Activated CD8-positive, alpha-beta T cell treated with anti-CD3 and anti-CD28 coated beads, Interleukin-2, amount 10 ng/mL, durations not matched to agents 7 days and 5 days (primary cell): ENCODE measurements around the gene AFAP1. TPM values are rescaled to one million over a fixed set of nuclear protein-coding genes. Genes with fewer than 3 reads are reported as not detected.
A peak's percentile ranks its signal among the peaks of the same experiment; 100 is the strongest.

Experiments used
- ATAC-seq: fragments of 150-1000 bp; cut with Tn5 transposase; one replicate; pipeline ENCODE4 v1.10.0; 2021; ENCODE audit warnings: moderate library complexity
- CTCF ChIA-PET: fragments of 350-600 bp; sonication (Branson Sonifier 250); formaldehyde crosslinking; loops from one replicate; lab custom pipeline; 2021; ENCODE audit warnings: antibody characterized with exemption; lab: Charles Lee
- POLR2A ChIA-PET: fragments of 350-600 bp; sonication (Branson Sonifier 250); formaldehyde crosslinking; loops from one replicate; lab custom pipeline; 2021; ENCODE audit warnings: antibody characterized with exemption; lab: Charles Lee
- DNase-seq: peaks from one replicate; pipeline ENCODE4 v3.0.0-alpha.2; 2020
- H3K27ac Mint-ChIP-seq: one replicate; pipeline ENCODE4 v1.8.0; 2021; ENCODE audit warnings: mild to moderate bottlenecking, mixed read lengths
- H3K27me3 Mint-ChIP-seq: one replicate; pipeline ENCODE4 v1.8.0; 2021; ENCODE audit warnings: low read depth, mixed read lengths
- H3K36me3 Mint-ChIP-seq: one replicate; pipeline ENCODE4 v1.8.0; 2021; ENCODE audit warnings: low read depth, mixed read lengths
- H3K4me1 Mint-ChIP-seq: one replicate; pipeline ENCODE4 v1.8.0; 2021; ENCODE audit warnings: low read depth, mixed read lengths
- H3K4me3 Mint-ChIP-seq: one replicate; pipeline ENCODE4 v1.8.0; 2021; ENCODE audit warnings: mild to moderate bottlenecking, mixed read lengths
- H3K9me3 Mint-ChIP-seq: one replicate; pipeline ENCODE4 v1.8.0; 2022; ENCODE audit warnings: mixed read lengths; ENCODE audit not compliant: insufficient read depth
- total RNA-seq, 2 experiments: library from RNA; stranded (reverse); gene quantifications; one replicate each; pipeline ENCODE4 v1.2.3, GENCODE V29; 2021

The AFAP1 gene
- total RNA-seq, 2 experiments from 2014 or later: 5.3 to 6.2 TPM

DNA sequence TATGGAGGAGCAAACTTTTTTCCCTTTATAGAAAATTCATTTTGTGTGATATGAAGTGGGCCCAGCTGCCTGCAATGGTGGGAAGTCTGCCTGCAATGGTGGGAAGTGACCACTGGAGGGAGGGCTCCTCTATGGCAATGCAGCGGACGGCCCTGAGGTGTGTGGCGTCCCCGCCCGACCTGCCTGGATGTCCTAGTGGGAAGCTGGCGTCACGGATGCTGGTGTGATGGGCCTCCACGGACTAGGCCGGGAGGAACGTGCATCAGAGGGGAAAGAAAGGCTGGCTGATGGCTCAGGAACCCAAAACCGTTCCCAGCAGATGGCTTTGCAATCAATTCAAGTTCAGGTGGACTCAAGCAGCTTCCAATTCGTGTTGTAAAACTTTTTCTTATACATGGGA lies 177.9 kb downstream of the AFAP1 start:
- POLR2A ChIA-PET: no interaction called here
- peak overlapping the region; percentile 43 for H3K27ac Mint-ChIP-seq
- H3K4me1 Mint-ChIP-seq: peaks cover 42% of the 10 kb centered on the region
- no peaks in the 10 kb centered on the region for H3K27me3 Mint-ChIP-seq
- no peaks in the 10 kb centered on the region for H3K9me3 Mint-ChIP-seq
- CTCF ChIA-PET: interaction anchor here (0.7 to 5.9 kb wide), 19 partner anchors 9 to 226 kb away, joined by 3 to 66 read pairs (median 3); no protein-coding TSS in a partner anchor
- peak; percentile 66 for DNase-seq
- peak; percentile 38 for ATAC-seq
- H3K36me3 Mint-ChIP-seq: no peaks in the 10 kb centered on the region
- no peak overlapping the region for H3K4me3 Mint-ChIP-seq

GRCh38 chr4:7761312-7761711 lies 178.3 kb downstream of the AFAP1 start:
- CTCF ChIA-PET: interaction anchor here (0.9 to 5.9 kb wide), 14 partner anchors 9 to 225 kb away, joined by 3 to 66 read pairs (median 4); no protein-coding TSS in a partner anchor
- Mint-ChIP-seq H3K27ac (peak overlapping the region; percentile 32), H3K4me1 (peaks cover 42% of the 10 kb centered on the region), H3K4me3 (no peak overlapping the region), H3K27me3 (no peaks in the 10 kb centered on the region), H3K9me3 (no peaks in the 10 kb centered on the region), H3K36me3 (no peaks in the 10 kb centered on the region)
- POLR2A ChIA-PET: no interaction called here
- DNase-seq (no peak), ATAC-seq (no peak)

GRCh38 chr4:7760706-7761105 lies 179.0 kb downstream of the AFAP1 start:
- Mint-ChIP-seq H3K4me3 (no peak overlapping the region), H3K9me3 (no peaks in the 10 kb centered on the region), H3K4me1 (peaks cover 42% of the 10 kb centered on the region), H3K27ac (no peak overlapping the region), H3K27me3 (no peaks in the 10 kb centered on the region), H3K36me3 (no peaks in the 10 kb centered on the region)
- ATAC-seq (no peak), DNase-seq (no peak)
- ChIA-PET CTCF (interaction anchor here (1.5 to 5.9 kb wide), 4 partner anchors 10 to 169 kb away, joined by 3 to 66 read pairs (median 10); no protein-coding TSS in a partner anchor), POLR2A (interaction anchor here (1.1 kb wide), 1 partner anchor 15 kb away, joined by 3 read pairs; no protein-coding TSS in a partner anchor)

- ChIA-PET POLR2A (interaction anchor here (1.1 kb wide), 1 partner anchor 16 kb away, joined by 3 read pairs; no protein-coding TSS in a partner anchor), CTCF (interaction anchor here (1.5 to 5.9 kb wide), 3 partner anchors 10 to 170 kb away, joined by 3 to 66 read pairs (median 12); no protein-coding TSS in a partner anchor)
These were observed 179.4 kb downstream of the AFAP1 start for GRCh38 chr4:7760228-7760627.

GRCh38 chr4:7759635-7760034 lies 180.0 kb downstream of the AFAP1 start:
- ATAC-seq (peak; percentile 34), DNase-seq (peak; percentile 24)
- ChIA-PET POLR2A (interaction anchor here (1.1 kb wide), 1 partner anchor 16 kb away, joined by 3 read pairs; no protein-coding TSS in a partner anchor), CTCF (interaction anchor here (3.1 to 5.9 kb wide), 2 partner anchors 11 to 42 kb away, joined by 12 to 66 read pairs; no protein-coding TSS in a partner anchor)
- Mint-ChIP-seq H3K27ac (peak overlapping the region; percentile 94), H3K4me1 (peaks cover 42% of the 10 kb centered on the region), H3K36me3 (no peaks in the 10 kb centered on the region), H3K4me3 (peak overlapping the region; percentile 62), H3K27me3 (no peaks in the 10 kb centered on the region), H3K9me3 (no peaks in the 10 kb centered on the region)

More at GRCh38 chr4:7760228-7760627, 179.4 kb downstream of the AFAP1 start:
- DNase-seq (no peak), ATAC-seq (no peak)
- H3K4me1 Mint-ChIP-seq: peaks cover 42% of the 10 kb centered on the region
- H3K9me3 Mint-ChIP-seq: no peaks in the 10 kb centered on the region
- H3K27me3 Mint-ChIP-seq: no peaks in the 10 kb centered on the region
- peak overlapping the region; percentile 94 for H3K27ac Mint-ChIP-seq
- peak overlapping the region; percentile 36 for H3K4me3 Mint-ChIP-seq
- H3K36me3 Mint-ChIP-seq: no peaks in the 10 kb centered on the region

DNA sequence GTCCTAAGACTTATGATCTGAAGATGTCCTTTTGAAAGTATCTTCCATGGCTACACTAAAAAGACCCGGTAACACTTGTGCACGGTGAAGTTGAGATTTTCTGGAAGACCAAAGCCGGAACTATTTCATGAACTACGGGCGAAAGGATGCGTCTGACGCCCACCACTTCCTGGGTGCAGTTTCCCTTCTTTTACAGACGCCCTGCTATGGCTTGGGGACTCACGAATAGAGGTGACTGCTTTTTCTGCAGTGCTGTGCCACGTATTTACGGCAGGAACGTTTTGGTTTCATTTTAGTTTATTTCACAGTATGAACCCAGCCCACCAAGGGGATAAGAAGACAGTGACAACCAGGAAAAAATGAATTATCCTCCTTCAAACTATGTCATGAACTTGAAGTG lies 180.4 kb downstream of the AFAP1 start:
- no peaks in the 10 kb centered on the region for H3K27me3 Mint-ChIP-seq
- H3K4me3 Mint-ChIP-seq: peak overlapping the region; percentile 62
- ChIA-PET POLR2A (interaction anchor here (0.9 kb wide), 1 partner anchor 10 kb away, joined by 3 read pairs; no protein-coding TSS in a partner anchor), CTCF (interaction anchor here (0.9 to 5.9 kb wide), 2 partner anchors 42 to 46 kb away, joined by 4 to 66 read pairs; no protein-coding TSS in a partner anchor)
- H3K4me1 Mint-ChIP-seq: peaks cover 42% of the 10 kb centered on the region
- peak; percentile 82 for DNase-seq
- H3K36me3 Mint-ChIP-seq: no peaks in the 10 kb centered on the region
- peak; percentile 93 for ATAC-seq
- no peaks in the 10 kb centered on the region for H3K9me3 Mint-ChIP-seq
- H3K27ac Mint-ChIP-seq: peak overlapping the region; percentile 94

GRCh38 chr4:7758476-7758875 lies 181.2 kb downstream of the AFAP1 start:
- Mint-ChIP-seq H3K27ac (peak overlapping the region; percentile 81), H3K27me3 (no peaks in the 10 kb centered on the region), H3K36me3 (no peaks in the 10 kb centered on the region), H3K9me3 (no peaks in the 10 kb centered on the region), H3K4me1 (peaks cover 42% of the 10 kb centered on the region), H3K4me3 (peak overlapping the region; percentile 50)
- no peak for ATAC-seq
- POLR2A ChIA-PET: interaction anchor here (0.9 kb wide), 1 partner anchor 9 kb away, joined by 3 read pairs; no protein-coding TSS in a partner anchor
- CTCF ChIA-PET: interaction anchor here (0.9 to 5.9 kb wide), 2 partner anchors 43 to 46 kb away, joined by 4 to 66 read pairs; no protein-coding TSS in a partner anchor
- no peak for DNase-seq

DNA sequence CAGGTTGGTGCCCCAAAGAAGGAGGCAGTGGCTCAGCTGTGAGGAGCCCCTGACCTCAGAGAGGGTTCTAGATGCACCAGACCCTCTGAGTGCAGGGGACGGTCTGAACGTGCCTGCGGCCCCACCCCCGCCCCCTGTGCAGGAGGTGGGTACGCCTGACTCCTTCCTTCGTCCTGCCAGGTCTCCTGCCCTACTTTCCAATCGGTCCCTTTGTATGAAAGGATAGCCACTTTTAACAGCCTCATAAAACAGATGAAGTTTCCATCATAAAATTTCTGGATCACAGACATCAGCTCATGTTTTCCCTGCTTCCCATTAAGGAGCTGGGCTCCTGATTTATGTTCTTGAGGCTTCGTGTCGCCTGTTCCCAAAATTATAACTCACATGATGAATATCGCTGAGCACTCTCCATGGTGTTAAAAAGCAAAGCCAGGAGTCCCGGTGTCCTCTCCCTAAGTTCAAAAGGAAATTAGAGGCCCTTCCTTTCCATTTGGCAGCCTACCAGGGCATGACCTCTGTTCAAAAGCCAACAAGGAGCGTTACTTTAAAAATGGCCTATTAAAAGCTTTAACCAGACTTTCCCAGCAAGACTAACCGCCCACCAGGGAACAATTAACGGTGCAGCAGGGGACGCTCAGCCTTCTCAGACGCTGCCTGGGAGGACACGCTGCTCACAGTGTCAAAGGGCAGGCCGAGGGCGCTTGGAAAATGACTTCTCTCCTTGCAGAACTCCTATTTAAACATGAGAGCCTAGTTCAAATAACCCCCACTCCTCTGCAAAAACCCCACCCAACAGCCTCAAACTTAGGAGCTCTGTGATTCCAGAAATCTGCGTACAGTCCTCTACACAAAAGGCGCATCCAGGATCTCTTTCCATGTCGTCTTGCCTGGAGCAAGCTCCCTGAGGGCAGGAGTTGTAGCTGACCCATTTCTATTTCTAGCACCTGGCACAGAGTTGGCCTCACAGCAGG lies 181.9 kb downstream of the AFAP1 start:
- POLR2A ChIA-PET: interaction anchor here (0.9 kb wide), 1 partner anchor 9 kb away, joined by 3 read pairs; no protein-coding TSS in a partner anchor
- no peak for DNase-seq
- no peaks in the 10 kb centered on the region for H3K36me3 Mint-ChIP-seq
- CTCF ChIA-PET: interaction anchor here (5.9 kb wide), 1 partner anchor 44 kb away, joined by 66 read pairs; no protein-coding TSS in a partner anchor
- H3K9me3 Mint-ChIP-seq: no peaks in the 10 kb centered on the region
- no peak overlapping the region for H3K4me3 Mint-ChIP-seq
- H3K27me3 Mint-ChIP-seq: no peaks in the 10 kb centered on the region
- ATAC-seq: no peak
- peaks cover 42% of the 10 kb centered on the region for H3K4me1 Mint-ChIP-seq
- H3K27ac Mint-ChIP-seq: peak overlapping the region; percentile 81

DNA sequence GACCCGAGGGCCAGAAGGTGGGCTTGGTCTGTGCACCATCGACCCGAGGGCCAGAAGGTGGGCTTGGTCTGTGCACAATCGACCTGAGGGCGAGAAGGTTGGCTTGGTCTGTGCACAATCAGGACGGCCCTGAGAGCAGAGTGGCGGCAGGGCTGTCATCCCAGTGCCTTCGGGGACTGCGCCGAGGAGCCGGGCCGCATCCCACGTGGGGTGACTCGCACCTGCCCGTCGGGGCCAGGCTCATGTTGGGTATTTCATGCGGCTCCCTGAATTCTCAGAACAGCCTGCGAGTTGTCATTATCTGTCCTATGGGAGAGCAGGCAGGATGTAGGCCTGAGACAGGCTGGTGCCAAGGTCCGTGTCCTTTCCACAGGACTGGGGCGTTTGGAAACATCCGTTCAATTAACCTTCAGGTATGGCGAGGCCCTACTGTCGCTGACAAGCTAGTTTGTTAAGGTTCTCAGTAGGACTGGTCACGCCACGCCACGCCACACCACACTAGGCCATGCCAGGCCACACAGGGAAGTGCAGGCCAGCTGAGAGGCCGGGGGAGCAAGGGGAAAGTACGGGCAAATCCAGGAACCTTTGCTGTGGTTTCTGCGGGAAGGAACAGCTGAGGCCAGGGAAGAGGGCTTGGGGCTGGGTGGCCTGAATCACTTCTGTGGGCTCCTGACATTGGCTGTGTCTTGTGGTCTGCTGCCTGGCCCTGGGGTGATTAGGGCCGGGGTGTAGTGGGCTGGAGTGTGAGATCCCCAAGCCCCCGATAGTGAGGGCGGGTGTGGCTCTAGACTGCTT lies 182.9 kb downstream of the AFAP1 start:
- Mint-ChIP-seq H3K36me3 (no peaks in the 10 kb centered on the region), H3K4me1 (peaks cover 39% of the 10 kb centered on the region), H3K4me3 (no peak overlapping the region), H3K9me3 (no peaks in the 10 kb centered on the region), H3K27ac (peak overlapping the region; percentile 61), H3K27me3 (no peaks in the 10 kb centered on the region)
- ChIA-PET CTCF (interaction anchor here (5.9 kb wide), 1 partner anchor 45 kb away, joined by 66 read pairs; no protein-coding TSS in a partner anchor), POLR2A (no interaction called here)
- DNase-seq (no peak), ATAC-seq (no peak)

DNA sequence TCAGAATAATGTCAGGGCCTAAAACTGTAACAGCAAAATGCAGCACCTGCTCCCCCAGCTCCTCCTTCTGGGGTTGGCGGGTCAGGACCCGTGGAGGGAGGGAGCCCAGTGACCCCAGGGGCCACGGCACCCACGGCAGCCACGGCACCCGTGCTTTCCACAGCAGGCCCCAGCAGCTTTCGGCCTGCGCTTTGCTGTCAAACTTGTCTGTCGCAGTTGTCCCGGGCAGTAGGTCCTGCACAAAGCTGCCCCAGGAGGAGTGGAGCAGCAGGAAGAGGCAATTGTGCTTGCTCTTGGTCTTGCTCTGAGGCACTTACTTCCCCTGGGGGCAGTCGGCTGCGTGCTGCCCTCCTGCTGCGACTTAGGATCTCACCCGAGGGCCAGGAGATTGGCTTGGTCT lies 183.6 kb downstream of the AFAP1 start:
- no peaks in the 10 kb centered on the region for H3K27me3 Mint-ChIP-seq
- ATAC-seq (no peak), DNase-seq (no peak)
- POLR2A ChIA-PET: no interaction called here
- H3K4me1 Mint-ChIP-seq: peaks cover 34% of the 10 kb centered on the region
- no peak overlapping the region for H3K27ac Mint-ChIP-seq
- H3K36me3 Mint-ChIP-seq: no peaks in the 10 kb centered on the region
- CTCF ChIA-PET: no interaction called here
- no peak overlapping the region for H3K4me3 Mint-ChIP-seq
- no peaks in the 10 kb centered on the region for H3K9me3 Mint-ChIP-seq

- Mint-ChIP-seq H3K9me3 (no peaks in the 10 kb centered on the region), H3K4me1 (peaks cover 34% of the 10 kb centered on the region), H3K36me3 (no peaks in the 10 kb centered on the region), H3K27ac (no peak overlapping the region), H3K4me3 (no peak overlapping the region), H3K27me3 (no peaks in the 10 kb centered on the region)
- CTCF ChIA-PET: no interaction called here
- no peak for ATAC-seq
- POLR2A ChIA-PET: no interaction called here
- no peak for DNase-seq
These were observed 184.1 kb downstream of the AFAP1 start for GRCh38 chr4:7755561-7755960.
